ENCODE results near the gene PSMD1.

PSMD1 gene

GRCh38 chr2:231218366-231218765, 161.7 kb downstream of the PSMD1 start:
- H3K27ac ChIP-seq, result no peak overlapping the region
- no peak for TF ChIP-seq ZFX (IDR thresholded peaks at IDR 0.05; ENCODE audit: borderline replicate concordance)
- TF ChIP-seq CTCF (IDR thresholded peaks at IDR 0.05), result no peak

GRCh38 chr2:231219289-231219688, 162.6 kb downstream of the PSMD1 start:
- no peak overlapping the region for H3K27ac ChIP-seq
- TF ChIP-seq CTCF (IDR thresholded peaks at IDR 0.05) (no peak), ZFX (IDR thresholded peaks at IDR 0.05; ENCODE audit: borderline replicate concordance) (no peak)

GRCh38 chr2:231221761-231222160, 165.1 kb downstream of the PSMD1 start:
- H3K27ac ChIP-seq, result no peak overlapping the region
- TF ChIP-seq ZFX (IDR thresholded peaks at IDR 0.05; ENCODE audit: borderline replicate concordance) (no peak), CTCF (IDR thresholded peaks at IDR 0.05) (no peak)
